GM12878 (cell line): ENCODE measurements around the gene PBLD. TPM values are rescaled to one million over a fixed set of nuclear protein-coding genes. Genes with fewer than 3 reads are reported as not detected.

Experiments
- ATAC-seq: fragments of 200-7000 bp; cut with Tn5 transposase; 3 replicates; pipeline ENCODE4 v1.9.1; 2020; ENCODE audit warnings: mild to moderate bottlenecking, moderate library complexity
- BruUV-seq: library from RNA; stranded (reverse); fragments of 400-500 nt; replicated peaks from 2 replicates; lab custom pipeline; 2021; lab: Mats Ljungman, UMichigan
- CTCF ChIA-PET: fragments of 300-600 bp; sonication (Branson Sonifier 250); formaldehyde crosslinking; extraction: SDS; loops from one replicate; lab custom pipeline; 2021; ENCODE audit warnings: inconsistent platforms; lab: Yijun Ruan, JAX
- POLR2A ChIA-PET: fragments of 350-600 bp; formaldehyde crosslinking; extraction: SDS; loops from one replicate; lab custom pipeline; 2021; ENCODE audit warnings: inconsistent platforms; lab: Charles Lee
- RAD21 ChIA-PET: fragments of 300-600 bp; sonication (Branson Sonifier 250); formaldehyde crosslinking; loops from one replicate; lab custom pipeline; 2023; ENCODE audit warnings: antibody characterized with exemption; ENCODE audit not compliant: unreplicated experiment; lab: Charles Lee
- SMC1A ChIA-PET: fragments of 300-600 bp; sonication (Branson Sonifier 250); formaldehyde crosslinking; loops from one replicate; lab custom pipeline; 2023; ENCODE audit not compliant: unreplicated experiment, uncharacterized antibody; lab: Charles Lee
- DNase-seq: peaks from one replicate; pipeline ENCODE4 v3.0.0-alpha.2; 2011; ENCODE audit warnings: low read depth, low spot score
- FAIRE-seq: peaks from 3 replicates; lab custom pipeline; 2011; peaks lifted over from hg19 to GRCh38; lab: Jason Lieb, UNC
- H2AFZ ChIP-seq: 2 replicates; pipeline ENCODE4 v1.6.0; 2011; ENCODE audit warnings: low read depth, low read length, control low read depth; ENCODE audit not compliant: control insufficient read depth
- H3K27ac ChIP-seq: 2 replicates; pipeline ENCODE4 v1.5.1; 2011; ENCODE audit warnings: control low read depth; ENCODE audit not compliant: control insufficient read depth, insufficient read depth
- H3K27me3 ChIP-seq, 2 experiments: replicated peaks in 1 of 2; 2 replicates each; pipeline versions ENCODE4 v1.6.0 to v1.6.1; 2011; ENCODE audit warnings: low read length in 1 of 2; ENCODE audit not compliant: control insufficient read depth in 2 of 2, insufficient read depth in 2 of 2
- H3K36me3 ChIP-seq, 2 experiments: 2 replicates each; pipeline ENCODE4 v1.5.1; 2011; ENCODE audit warnings: low read length in 1 of 2; ENCODE audit not compliant: control insufficient read depth in 2 of 2, insufficient read depth in 2 of 2
- H3K4me1 ChIP-seq: 2 replicates; pipeline ENCODE4 v1.6.1; 2011; ENCODE audit warnings: mild to moderate bottlenecking, low read length, moderate library complexity, mixed read lengths; ENCODE audit not compliant: control insufficient read depth, insufficient read depth
- H3K4me2 ChIP-seq: 2 replicates; pipeline ENCODE4 v1.6.0; 2011; ENCODE audit warnings: control low read depth; ENCODE audit not compliant: control insufficient read depth, insufficient read depth
- H3K4me3 ChIP-seq: fragments of 200-600 bp; sonication (generic); 2 replicates; pipeline ENCODE4 v1.5.1; 2016
- H3K79me2 ChIP-seq: 2 replicates; pipeline ENCODE4 v1.6.0; 2011; ENCODE audit warnings: low read length; ENCODE audit not compliant: control insufficient read depth, insufficient read depth
- H3K9ac ChIP-seq: 2 replicates; pipeline ENCODE4 v1.8.0; 2011; ENCODE audit warnings: low read length, control low read depth, mixed read lengths; ENCODE audit not compliant: control insufficient read depth, insufficient read depth
- H3K9me3 ChIP-seq: replicated peaks from 3 replicates; pipeline ENCODE4 v1.5.1; 2011; ENCODE audit warnings: mild to moderate bottlenecking, low read length; ENCODE audit not compliant: control insufficient read depth, insufficient read depth
- H4K20me1 ChIP-seq: 2 replicates; pipeline ENCODE4 v1.6.0; 2011; ENCODE audit not compliant: control insufficient read depth, insufficient read depth
- CREB1 ChIP-seq: IDR thresholded peaks from 2 replicates; pipeline ENCODE4 v1.6.1; 2012; ENCODE audit warnings: low read depth, mild to moderate bottlenecking, inconsistent platforms
- IKZF1 ChIP-seq: fragments of 450-650 bp; conservative IDR thresholded peaks from 2 replicates; pipeline ENCODE4 v1.6.1; 2017; ENCODE audit warnings: antibody characterized with exemption, mild to moderate bottlenecking
- IKZF2 ChIP-seq, 2 experiments: fragments of 450-650 bp; IDR thresholded peaks; 2 replicates each; pipeline ENCODE4 v1.6.1; 2017; ENCODE audit warnings: mild to moderate bottlenecking in 2 of 2, moderate library complexity in 2 of 2
- MLLT1 ChIP-seq: fragments of 450-650 bp; IDR thresholded peaks from 2 replicates; pipeline ENCODE4 v1.6.1; 2016; ENCODE audit warnings: mild to moderate bottlenecking
- SPI1 ChIP-seq: IDR thresholded peaks from 2 replicates; pipeline ENCODE4 v1.6.1; 2011; ENCODE audit warnings: low read depth, mild to moderate bottlenecking, low read length, moderate library complexity, borderline replicate concordance; ENCODE audit not compliant: insufficient read depth
- ZBED1 ChIP-seq: IDR thresholded peaks from 2 replicates; pipeline ENCODE4 v1.6.1; 2016; ENCODE audit warnings: borderline replicate concordance
- ZNF217 ChIP-seq: fragments of 450-650 bp; IDR thresholded peaks from 2 replicates; pipeline ENCODE4 v1.6.1; 2017; ENCODE audit warnings: antibody characterized with exemption, mild to moderate bottlenecking
- WGBS: methylation state at CpG from one replicate; pipeline ENCODE4 v1.1.6; 2016; ENCODE audit warnings: low lambda C conversion rate; ENCODE audit not compliant: insufficient replicate concordance, insufficient coverage; ENCODE audit errors: missing lambda C conversion rate; 5-methylcytosine and 5-hydroxymethylcytosine counted together
- in situ Hi-C: fragments of 300-500 bp; cut with MboI; formaldehyde crosslinking; loops from 9 replicates; pipeline ENCODE4 v1.14.3; 2018; ENCODE audit warnings: mixed read lengths
- intact Hi-C: fragments of 100-400 bp; cut with micrococcal nuclease; formaldehyde crosslinking; loops from one replicate; pipeline ENCODE4 v1.14.2; 2022; ENCODE audit not compliant: unreplicated experiment
- polyA plus RNA-seq, 11 experiments: library from polyadenylated mRNA; depleted of rRNA in 4 of 11; unstranded in 6 of 11; stranded (reverse) in 5 of 11; fragments of >200 nt; fragmentation: Nextera tagmentation in 4 of 11; fragmentation: Illumina TruSeq in 1 of 11; extraction: Ambion mirVana in 4 of 11; extraction: Trizol in 1 of 11; gene quantifications; 1 replicate in 1 of 11; 2 replicates in 10 of 11; pipeline versions ENCODE4 v1.2.1 to v1.2.3, GENCODE V29; 2011 to 2016; ENCODE audit warnings: inconsistent platforms in 2 of 11, missing spikeins in 2 of 11, low read depth in 1 of 11
- total RNA-seq, 4 experiments: library from RNA; depleted of rRNA in 3 of 4; stranded (reverse); fragments of >200 nt in 3 of 4; fragmentation: Illumina TruSeq in 1 of 4; extraction: Trizol in 1 of 4; gene quantifications; 2 replicates each; pipeline versions ENCODE4 v1.2.1 to v1.2.3, GENCODE V29; 2013 to 2021
- TF ChIP-seq, protein P1 (sequence below): fragments of 450-650 bp; conservative IDR thresholded peaks from 2 replicates; pipeline ENCODE4 v1.6.1; 2017; ENCODE audit warnings: mild to moderate bottlenecking, moderate library complexity

Gene PBLD
- total and polyA plus RNA-seq, 10 of the 15 experiments (the other 5 are each of a cell fraction or from before 2014, with no cell fraction given): 0.68 to 2.8 (median 1.7) TPM

- no peak for TF ChIP-seq IKZF1
- TF ChIP-seq SPI1: no peak
- TF ChIP-seq IKZF2 (IDR thresholded peaks at IDR 0.05): no peak
- no peak for TF ChIP-seq MLLT1
Observed at GRCh38 chr10:68251151-68251550, 81.6 kb downstream of the PBLD start (continued).

DNA sequence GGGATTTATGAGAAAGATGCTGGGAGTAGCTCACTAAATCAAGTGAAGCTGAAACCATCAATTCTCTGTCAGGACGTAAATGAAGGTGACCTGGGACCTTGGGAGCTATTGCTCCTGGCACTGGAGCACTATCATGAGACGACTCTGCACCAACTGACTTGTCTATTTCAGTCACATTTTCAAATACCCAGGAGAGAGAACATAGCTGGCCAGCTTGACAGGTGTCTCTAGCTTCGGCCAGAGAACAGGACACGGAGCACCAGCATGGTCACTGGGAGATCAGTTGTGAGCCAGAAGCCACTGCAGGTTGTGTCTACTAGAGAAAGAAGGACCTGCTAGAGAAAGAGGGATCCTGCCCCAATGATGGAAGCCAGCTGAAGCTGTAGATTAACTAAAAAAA is 83.4 kb downstream of the PBLD start:
- in situ Hi-C loops (no loop called here), intact Hi-C loops (no loop called here)
- FAIRE-seq: no peak
- Histone ChIP-seq H3K27ac (no peak overlapping the region), H3K4me3 (no peak overlapping the region), H3K79me2 (no peaks in the 10 kb centered on the region), H3K4me1 (peaks cover 7% of the 10 kb centered on the region), H3K36me3 (no peaks in the 10 kb centered on the region), H3K9ac (no peak overlapping the region), H3K4me2 (no peak overlapping the region), H4K20me1 (no peaks in the 10 kb centered on the region), H3K27me3 (no peaks in the 10 kb centered on the region), H2AFZ (no peak overlapping the region), H3K9me3 (no peaks in the 10 kb centered on the region)
- 50% methylated on average over 4 of the region's 4 CpGs for WGBS
- no peak for DNase-seq
- no peak for TF ChIP-seq ZBED1
- no peak for TF ChIP-seq CREB1
- TF ChIP-seq, protein P1, sequence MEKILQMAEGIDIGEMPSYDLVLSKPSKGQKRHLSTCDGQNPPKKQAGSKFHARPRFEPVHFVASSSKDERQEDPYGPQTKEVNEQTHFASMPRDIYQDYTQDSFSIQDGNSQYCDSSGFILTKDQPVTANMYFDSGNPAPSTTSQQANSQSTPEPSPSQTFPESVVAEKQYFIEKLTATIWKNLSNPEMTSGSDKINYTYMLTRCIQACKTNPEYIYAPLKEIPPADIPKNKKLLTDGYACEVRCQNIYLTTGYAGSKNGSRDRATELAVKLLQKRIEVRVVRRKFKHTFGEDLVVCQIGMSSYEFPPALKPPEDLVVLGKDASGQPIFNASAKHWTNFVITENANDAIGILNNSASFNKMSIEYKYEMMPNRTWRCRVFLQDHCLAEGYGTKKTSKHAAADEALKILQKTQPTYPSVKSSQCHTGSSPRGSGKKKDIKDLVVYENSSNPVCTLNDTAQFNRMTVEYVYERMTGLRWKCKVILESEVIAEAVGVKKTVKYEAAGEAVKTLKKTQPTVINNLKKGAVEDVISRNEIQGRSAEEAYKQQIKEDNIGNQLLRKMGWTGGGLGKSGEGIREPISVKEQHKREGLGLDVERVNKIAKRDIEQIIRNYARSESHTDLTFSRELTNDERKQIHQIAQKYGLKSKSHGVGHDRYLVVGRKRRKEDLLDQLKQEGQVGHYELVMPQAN: no peak
- no peak for TF ChIP-seq ZNF217
- ChIA-PET POLR2A (no interaction called here), RAD21 (no interaction called here), SMC1A (interaction anchor here (0.7 kb wide), 1 partner anchor 14 kb away, joined by 3 read pairs; no protein-coding TSS in a partner anchor), CTCF (interaction anchor here (0.6 to 1.4 kb wide), 5 partner anchors 37 to 385 kb away, joined by 3 to 5 read pairs (median 3); no protein-coding TSS in a partner anchor)
- ATAC-seq: no peak
- BruUV-seq: no TSS peak
